ENCODE measurements around the gene LAGE3. TPM values are rescaled to one million over a fixed set of nuclear protein-coding genes. Genes with fewer than 3 reads are reported as not detected.
A peak's percentile ranks its signal among the peaks of the same experiment; 100 is the strongest.

LAGE3 gene
- total RNA-seq, 1 donor from 2014 or later = 15.6 TPM

GRCh38 chrX:154462396-154462795 is 16.7 kb downstream of the LAGE3 start:
- no peak overlapping the region for H3K27ac Mint-ChIP-seq (ENCODE audit: unreplicated experiment)
- peaks cover 12% of the 10 kb centered on the region for H3K4me1 Mint-ChIP-seq (ENCODE audit: unreplicated experiment)
- no peak overlapping the region for H3K4me3 Mint-ChIP-seq (ENCODE audit: unreplicated experiment)
- no peaks in the 10 kb centered on the region for H3K9me3 Mint-ChIP-seq (ENCODE audit: unreplicated experiment)
- no peak for DNase-seq (ENCODE audit: extremely low spot score, unreplicated experiment)
- no peak for TF ChIP-seq CTCF (IDR thresholded peaks at IDR 0.05)
- H3K27me3 Mint-ChIP-seq (ENCODE audit: unreplicated experiment) = no peaks in the 10 kb centered on the region
- peaks cover 10% of the 10 kb centered on the region for H3K36me3 Mint-ChIP-seq (ENCODE audit: unreplicated experiment)

GRCh38 chrX:154460326-154460725 is 18.8 kb downstream of the LAGE3 start:
- no peak for TF ChIP-seq CTCF (IDR thresholded peaks at IDR 0.05)
- H3K36me3 Mint-ChIP-seq (ENCODE audit: unreplicated experiment) = peaks cover 10% of the 10 kb centered on the region
- H3K27me3 Mint-ChIP-seq (ENCODE audit: unreplicated experiment) = no peaks in the 10 kb centered on the region
- peak overlapping the region; percentile 83 for H3K4me3 Mint-ChIP-seq (ENCODE audit: unreplicated experiment)
- DNase-seq (ENCODE audit: extremely low spot score, unreplicated experiment) = no peak
- no peaks in the 10 kb centered on the region for H3K9me3 Mint-ChIP-seq (ENCODE audit: unreplicated experiment)
- H3K27ac Mint-ChIP-seq (ENCODE audit: unreplicated experiment) = no peak overlapping the region
- peaks cover 14% of the 10 kb centered on the region for H3K4me1 Mint-ChIP-seq (ENCODE audit: unreplicated experiment)

- no peak for DNase-seq (ENCODE audit: extremely low spot score, unreplicated experiment)
- H3K36me3 Mint-ChIP-seq (ENCODE audit: unreplicated experiment) = peaks cover 10% of the 10 kb centered on the region
- no peaks in the 10 kb centered on the region for H3K9me3 Mint-ChIP-seq (ENCODE audit: unreplicated experiment)
- peak overlapping the region; percentile 83 for H3K4me3 Mint-ChIP-seq (ENCODE audit: unreplicated experiment)
- H3K27me3 Mint-ChIP-seq (ENCODE audit: unreplicated experiment) = no peaks in the 10 kb centered on the region
- TF ChIP-seq CTCF (IDR thresholded peaks at IDR 0.05) = no peak
- H3K27ac Mint-ChIP-seq (ENCODE audit: unreplicated experiment) = no peak overlapping the region
- peaks cover 14% of the 10 kb centered on the region for H3K4me1 Mint-ChIP-seq (ENCODE audit: unreplicated experiment)
Observed at GRCh38 chrX:154459832-154460231, 19.2 kb downstream of the LAGE3 start.

- Mint-ChIP-seq H3K4me3 (ENCODE audit: unreplicated experiment) (peak overlapping the region; percentile 83), H3K4me1 (ENCODE audit: unreplicated experiment) (peaks cover 14% of the 10 kb centered on the region), H3K36me3 (ENCODE audit: unreplicated experiment) (peaks cover 12% of the 10 kb centered on the region), H3K9me3 (ENCODE audit: unreplicated experiment) (no peaks in the 10 kb centered on the region), H3K27me3 (ENCODE audit: unreplicated experiment) (no peaks in the 10 kb centered on the region), H3K27ac (ENCODE audit: unreplicated experiment) (peak overlapping the region; percentile 44)
- TF ChIP-seq CTCF (IDR thresholded peaks at IDR 0.05) = no peak
- DNase-seq (ENCODE audit: extremely low spot score, unreplicated experiment) = no peak
Observed at GRCh38 chrX:154458954-154459778, 19.9 kb downstream of the LAGE3 start.

GRCh38 chrX:154458116-154458953 is 20.7 kb downstream of the LAGE3 start, which contains the start of gene PLXNA3:
Gene PLXNA3 (plus strand): TSS chrX:154458281. CDS start chrX:154460184, 1,903 bp downstream.
- DNase-seq (ENCODE audit: extremely low spot score, unreplicated experiment) = no peak
- Mint-ChIP-seq H3K4me3 (ENCODE audit: unreplicated experiment) (peak within 1 kb of the TSS; percentile 90), H3K36me3 (ENCODE audit: unreplicated experiment) (peaks cover 12% of the 10 kb centered on the region), H3K27ac (ENCODE audit: unreplicated experiment) (peak within 1 kb of the TSS; percentile 93), H3K27me3 (ENCODE audit: unreplicated experiment) (no peaks in the 10 kb centered on the region), H3K9me3 (ENCODE audit: unreplicated experiment) (no peaks in the 10 kb centered on the region), H3K4me1 (ENCODE audit: unreplicated experiment) (peaks cover 14% of the 10 kb centered on the region)
- no peak for TF ChIP-seq CTCF (IDR thresholded peaks at IDR 0.05)
